ENCODE results near the gene CAVIN1.

DNA sequence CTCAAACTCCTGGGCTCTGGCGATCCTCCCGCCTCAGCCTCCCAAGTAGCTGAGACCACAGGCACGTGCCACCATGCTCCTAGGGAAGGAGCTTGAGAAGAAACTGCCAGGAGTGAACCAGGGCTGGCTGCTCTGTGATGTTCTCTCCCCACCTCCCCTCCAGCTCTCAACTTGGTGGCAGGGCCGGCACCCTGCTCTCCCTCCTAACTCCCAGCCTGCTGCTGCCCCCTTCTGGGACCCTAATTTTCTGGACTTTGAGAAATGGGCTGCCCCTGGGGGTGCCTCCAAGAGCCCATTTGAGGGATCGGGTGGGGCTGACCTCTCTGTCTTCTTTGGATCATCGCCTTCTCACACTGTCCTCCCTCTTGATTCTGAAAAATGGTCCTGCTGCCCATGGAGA lies 19.9 kb downstream of the CAVIN1 start:
- TF ChIP-seq FOXP2 (optimal IDR thresholded peaks at IDR 0.05; ENCODE audit: borderline replicate concordance, extremely low read depth, extremely low read length, insufficient read depth) (no peak), POLR2AphosphoS5 (IDR thresholded peaks at IDR 0.05; ENCODE audit: low read depth, low read length) (no peak), SIN3A (IDR thresholded peaks at IDR 0.05; ENCODE audit: borderline replicate concordance, insufficient read depth, low read length) (no peak)
- TF ChIP-seq, protein P1, sequence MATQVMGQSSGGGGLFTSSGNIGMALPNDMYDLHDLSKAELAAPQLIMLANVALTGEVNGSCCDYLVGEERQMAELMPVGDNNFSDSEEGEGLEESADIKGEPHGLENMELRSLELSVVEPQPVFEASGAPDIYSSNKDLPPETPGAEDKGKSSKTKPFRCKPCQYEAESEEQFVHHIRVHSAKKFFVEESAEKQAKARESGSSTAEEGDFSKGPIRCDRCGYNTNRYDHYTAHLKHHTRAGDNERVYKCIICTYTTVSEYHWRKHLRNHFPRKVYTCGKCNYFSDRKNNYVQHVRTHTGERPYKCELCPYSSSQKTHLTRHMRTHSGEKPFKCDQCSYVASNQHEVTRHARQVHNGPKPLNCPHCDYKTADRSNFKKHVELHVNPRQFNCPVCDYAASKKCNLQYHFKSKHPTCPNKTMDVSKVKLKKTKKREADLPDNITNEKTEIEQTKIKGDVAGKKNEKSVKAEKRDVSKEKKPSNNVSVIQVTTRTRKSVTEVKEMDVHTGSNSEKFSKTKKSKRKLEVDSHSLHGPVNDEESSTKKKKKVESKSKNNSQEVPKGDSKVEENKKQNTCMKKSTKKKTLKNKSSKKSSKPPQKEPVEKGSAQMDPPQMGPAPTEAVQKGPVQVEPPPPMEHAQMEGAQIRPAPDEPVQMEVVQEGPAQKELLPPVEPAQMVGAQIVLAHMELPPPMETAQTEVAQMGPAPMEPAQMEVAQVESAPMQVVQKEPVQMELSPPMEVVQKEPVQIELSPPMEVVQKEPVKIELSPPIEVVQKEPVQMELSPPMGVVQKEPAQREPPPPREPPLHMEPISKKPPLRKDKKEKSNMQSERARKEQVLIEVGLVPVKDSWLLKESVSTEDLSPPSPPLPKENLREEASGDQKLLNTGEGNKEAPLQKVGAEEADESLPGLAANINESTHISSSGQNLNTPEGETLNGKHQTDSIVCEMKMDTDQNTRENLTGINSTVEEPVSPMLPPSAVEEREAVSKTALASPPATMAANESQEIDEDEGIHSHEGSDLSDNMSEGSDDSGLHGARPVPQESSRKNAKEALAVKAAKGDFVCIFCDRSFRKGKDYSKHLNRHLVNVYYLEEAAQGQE (IDR thresholded peaks at IDR 0.05; ENCODE audit: insufficient read depth in 1 of 2, low read depth in 2 of 2, low read length in 2 of 2), result no peak
